GM12874 (cell line): ENCODE results near the gene TTC7B.
A peak's percentile ranks its signal among the peaks of the same experiment; 100 is the strongest.

Source experiments
- TF ChIP-seq, protein P1 (sequence below): IDR thresholded peaks from 2 replicates; pipeline ENCODE4 v1.5.1; 2011; ENCODE audit warnings: low read depth, mild to moderate bottlenecking, control low read depth, low read length, moderate library complexity; ENCODE audit not compliant: insufficient read depth

Gene TTC7B

DNA sequence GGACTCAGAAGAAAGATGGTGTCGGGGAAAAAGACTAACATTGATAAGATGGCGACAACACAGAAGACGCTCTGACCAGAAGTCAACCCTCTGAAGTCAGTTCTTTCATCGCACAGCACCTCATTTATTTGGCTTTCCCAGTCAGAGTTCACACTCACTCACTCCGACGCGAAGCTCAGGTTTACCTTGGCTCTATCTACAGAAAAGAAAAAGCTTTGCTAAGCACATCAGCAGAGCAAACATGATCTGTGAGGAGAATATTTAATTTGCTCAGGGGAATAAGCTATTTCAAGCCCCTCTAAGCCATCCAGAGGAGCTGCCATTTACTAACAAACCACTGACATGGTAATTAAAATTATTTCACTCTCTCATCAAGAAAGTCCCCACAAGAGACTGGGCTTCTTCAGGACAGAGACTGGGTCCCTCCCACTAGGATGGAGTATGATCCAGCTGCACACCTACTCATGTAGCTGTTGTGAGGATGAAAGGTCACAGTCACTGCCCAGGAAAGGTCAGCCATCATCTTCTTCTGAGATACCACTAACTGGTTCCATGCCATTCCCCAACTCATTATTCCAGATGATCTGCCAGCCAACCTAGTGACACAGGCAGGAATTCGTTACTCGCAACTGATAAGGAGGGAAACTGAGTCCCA is 111.4 kb downstream of the TTC7B start:
- TF ChIP-seq, protein P1, sequence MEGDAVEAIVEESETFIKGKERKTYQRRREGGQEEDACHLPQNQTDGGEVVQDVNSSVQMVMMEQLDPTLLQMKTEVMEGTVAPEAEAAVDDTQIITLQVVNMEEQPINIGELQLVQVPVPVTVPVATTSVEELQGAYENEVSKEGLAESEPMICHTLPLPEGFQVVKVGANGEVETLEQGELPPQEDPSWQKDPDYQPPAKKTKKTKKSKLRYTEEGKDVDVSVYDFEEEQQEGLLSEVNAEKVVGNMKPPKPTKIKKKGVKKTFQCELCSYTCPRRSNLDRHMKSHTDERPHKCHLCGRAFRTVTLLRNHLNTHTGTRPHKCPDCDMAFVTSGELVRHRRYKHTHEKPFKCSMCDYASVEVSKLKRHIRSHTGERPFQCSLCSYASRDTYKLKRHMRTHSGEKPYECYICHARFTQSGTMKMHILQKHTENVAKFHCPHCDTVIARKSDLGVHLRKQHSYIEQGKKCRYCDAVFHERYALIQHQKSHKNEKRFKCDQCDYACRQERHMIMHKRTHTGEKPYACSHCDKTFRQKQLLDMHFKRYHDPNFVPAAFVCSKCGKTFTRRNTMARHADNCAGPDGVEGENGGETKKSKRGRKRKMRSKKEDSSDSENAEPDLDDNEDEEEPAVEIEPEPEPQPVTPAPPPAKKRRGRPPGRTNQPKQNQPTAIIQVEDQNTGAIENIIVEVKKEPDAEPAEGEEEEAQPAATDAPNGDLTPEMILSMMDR: no peak

- TF ChIP-seq, protein P1: no peak
Measured at GRCh38 chr14:90703841-90704737, 112.1 kb downstream of the TTC7B start.

DNA sequence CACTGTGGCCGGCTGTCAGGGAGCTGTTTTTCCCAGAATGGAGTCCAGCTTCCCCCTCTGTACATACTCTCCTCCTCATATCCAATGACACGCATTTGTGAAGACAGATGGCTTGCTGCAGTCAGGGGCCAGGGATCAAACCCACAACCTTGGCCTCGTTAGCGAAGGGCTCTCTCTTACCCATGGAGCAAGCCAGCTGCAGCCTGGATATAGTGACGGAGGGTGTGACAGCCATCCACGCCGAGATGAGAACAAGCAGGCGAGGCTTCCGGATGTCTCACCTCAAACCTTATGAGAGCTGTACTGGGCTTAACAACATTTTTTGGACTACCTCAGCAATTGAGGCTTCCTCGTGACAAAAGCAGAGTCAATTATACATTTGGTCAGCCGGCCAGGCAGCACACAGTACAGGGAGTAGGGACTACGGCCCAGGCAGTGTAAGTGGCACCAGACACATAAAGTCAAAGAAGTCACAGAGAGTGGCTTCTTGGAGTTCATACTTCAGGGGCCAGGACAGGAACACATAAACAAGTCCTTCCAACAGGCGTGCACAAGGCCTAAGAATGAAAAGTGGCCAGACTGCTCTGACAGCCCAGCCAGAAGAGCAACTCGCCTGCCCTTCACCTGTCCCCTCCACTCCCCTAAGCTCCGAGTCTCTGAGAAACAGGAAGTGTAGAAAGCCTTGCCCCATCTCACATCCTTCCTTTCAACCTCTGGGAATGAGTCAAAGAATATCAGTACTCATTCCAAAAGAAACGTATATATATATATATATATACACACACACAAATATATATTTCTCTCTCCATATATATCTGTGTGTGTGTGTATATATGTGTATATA is 115.1 kb downstream of the TTC7B start:
- TF ChIP-seq, protein P1: no peak

GRCh38 chr14:90699016-90699415 is 117.2 kb downstream of the TTC7B start:
- TF ChIP-seq, protein P1: no peak

- TF ChIP-seq, protein P1: no peak
Measured at GRCh38 chr14:90698379-90698869, 117.8 kb downstream of the TTC7B start.

GRCh38 chr14:90697577-90698206 is 118.5 kb downstream of the TTC7B start:
- TF ChIP-seq, protein P1: peak; percentile 89

DNA sequence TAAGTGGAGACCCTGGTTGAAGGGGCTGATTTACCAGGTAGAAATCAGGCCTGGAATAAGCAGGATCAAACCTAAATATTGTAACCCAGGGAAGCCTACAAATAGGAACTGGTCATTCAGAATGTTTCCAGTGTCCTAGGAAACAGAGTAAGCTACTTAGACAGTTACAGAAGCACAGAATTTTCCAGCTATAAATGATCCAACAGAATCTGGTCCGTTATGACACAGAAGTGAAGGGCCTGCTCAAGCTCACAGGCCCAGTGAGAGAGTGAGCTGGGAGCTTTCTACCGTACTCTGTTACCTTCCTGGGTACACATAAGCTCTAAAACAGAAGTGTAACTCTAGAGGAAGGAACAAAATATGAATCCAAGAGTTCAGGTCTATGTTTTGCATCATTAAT is 119.1 kb downstream of the TTC7B start:
- TF ChIP-seq, protein P1: no peak
